HepG2 (cell line): ENCODE measurements around the gene HTRA3.

Experiments
- BRCA1 ChIP-seq: sonication (generic); formaldehyde crosslinking; IDR thresholded peaks from 2 replicates; pipeline ENCODE4 v1.4.0; 2020; ENCODE audit warnings: missing genetic modification reagents
- CTCF ChIP-seq: sonication (generic); formaldehyde crosslinking; IDR thresholded peaks from 2 replicates; pipeline ENCODE4 v1.5.0; 2020; ENCODE audit warnings: mild to moderate bottlenecking, missing genetic modification reagents, moderate library complexity
- EP300 ChIP-seq, 3 experiments: sonication (generic) in 1 of 3; formaldehyde crosslinking in 1 of 3; IDR thresholded peaks; 2 replicates each; pipeline versions ENCODE4 v1.5.1 to v1.6.1; 2011 to 2020; ENCODE audit warnings: low read depth in 2 of 3, low read length in 2 of 3, borderline replicate concordance in 1 of 3, improper control_type of control experiment in 1 of 3, mild to moderate bottlenecking in 1 of 3, missing genetic modification reagents in 1 of 3, moderate library complexity in 1 of 3
- EZH2 ChIP-seq: conservative IDR thresholded peaks from 2 replicates; pipeline ENCODE4 v1.6.1; 2012; ENCODE audit warnings: mild to moderate bottlenecking, low read depth, low read length, moderate library complexity
- NFYB ChIP-seq: sonication (generic); formaldehyde crosslinking; IDR thresholded peaks from 2 replicates; pipeline ENCODE4 v1.4.0; 2020; ENCODE audit warnings: missing genetic modification reagents
- PATZ1 ChIP-seq: sonication (generic); formaldehyde crosslinking; IDR thresholded peaks from 2 replicates; pipeline ENCODE4 v1.4.0; 2020; ENCODE audit warnings: missing genetic modification reagents
- PCBP1 ChIP-seq: fragments of 200-400 bp; formaldehyde crosslinking; IDR thresholded peaks from 2 replicates; pipeline ENCODE4 v1.6.1; 2017; ENCODE audit warnings: mild to moderate bottlenecking, low read depth, low read length, borderline replicate concordance
- POLR2A ChIP-seq, 2 experiments: IDR thresholded peaks; 2 replicates each; pipeline ENCODE4 v1.6.1; 2011; ENCODE audit warnings: low read depth in 2 of 2, low read length in 2 of 2, mild to moderate bottlenecking in 1 of 2, moderate library complexity in 1 of 2; ENCODE audit not compliant: insufficient read depth in 1 of 2
- POLR2AphosphoS5 ChIP-seq: IDR thresholded peaks from 2 replicates; pipeline ENCODE4 v1.6.1; 2012; ENCODE audit warnings: low read depth, low read length
- REST ChIP-seq, 2 experiments: IDR thresholded peaks; 2 replicates each; pipeline ENCODE4 v1.6.1; 2011 to 2012; ENCODE audit warnings: low read length in 2 of 2, borderline replicate concordance in 1 of 2, low read depth in 1 of 2, mild to moderate bottlenecking in 1 of 2, moderate library complexity in 1 of 2

- no peak for TF ChIP-seq BRCA1 (CRISPR knock-in tag)
- TF ChIP-seq CTCF (CRISPR knock-in tag), result no peak
- no peak for TF ChIP-seq POLR2AphosphoS5
- TF ChIP-seq REST (IDR thresholded peaks at IDR 0.05; ENCODE audit: borderline replicate concordance in 1 of 2, low read depth in 1 of 2, low read length in 2 of 2), result no peak
- TF ChIP-seq POLR2A (IDR thresholded peaks at IDR 0.05; ENCODE audit: insufficient read depth in 1 of 2, low read depth in 2 of 2, low read length in 2 of 2), result no peak
- no peak for TF ChIP-seq NFYB (CRISPR knock-in tag)
- no peak for TF ChIP-seq PATZ1 (CRISPR knock-in tag)
- TF ChIP-seq PCBP1, result no peak
- no peak for TF ChIP-seq EZH2
- TF ChIP-seq EP300 (IDR thresholded peaks at IDR 0.05; ENCODE audit: low read depth in 2 of 2, low read length in 2 of 2), result no peak
- no peak for TF ChIP-seq EP300 (CRISPR knock-in tag; IDR thresholded peaks at IDR 0.05; ENCODE audit: borderline replicate concordance)
Observed at GRCh38 chr4:8257854-8258253, 11.7 kb upstream of the HTRA3 start.
